Type B pancreatic cell (in vitro differentiated cells): ENCODE results near the gene SEMA5A. TPM values are rescaled to one million over a fixed set of nuclear protein-coding genes. Genes with fewer than 3 reads are reported as not detected.

Experiments used
- DNase-seq: peaks from one replicate; pipeline ENCODE4 v3.0.0; 2021; ENCODE audit warnings: mixed read lengths; ENCODE audit not compliant: unreplicated experiment; ENCODE audit errors: extremely low spot score
- H3K27ac Mint-ChIP-seq: 2 replicates; pipeline ENCODE4 v1.8.0; 2021; ENCODE audit warnings: mild to moderate bottlenecking, mixed read lengths
- H3K27me3 Mint-ChIP-seq: 2 replicates; pipeline ENCODE4 v1.8.0; 2021; ENCODE audit warnings: mixed read lengths
- H3K36me3 Mint-ChIP-seq: 2 replicates; pipeline ENCODE4 v1.8.0; 2021; ENCODE audit warnings: mixed read lengths
- H3K4me1 Mint-ChIP-seq: one replicate; pipeline ENCODE4 v1.8.0; 2021; ENCODE audit warnings: mixed read lengths; ENCODE audit not compliant: unreplicated experiment
- H3K4me3 Mint-ChIP-seq: 2 replicates; pipeline ENCODE4 v1.8.0; 2021; ENCODE audit warnings: mild to moderate bottlenecking, mixed read lengths
- H3K9me3 Mint-ChIP-seq: 2 replicates; pipeline ENCODE4 v1.8.0; 2021; ENCODE audit warnings: mixed read lengths
- total RNA-seq: library from RNA; stranded (reverse); gene quantifications from 2 replicates; pipeline ENCODE4 v1.2.1, GENCODE V29; 2021; ENCODE audit warnings: low replicate concordance
- TF ChIP-seq, protein P1 (sequence below): fragments of 200-600 bp; sonication (generic); conservative IDR thresholded peaks from 2 replicates; pipeline ENCODE4 v1.5.0; 2021; ENCODE audit warnings: antibody characterized with exemption, mild to moderate bottlenecking

SEMA5A gene
- total RNA-seq, 1 donor from 2014 or later = 92.9 TPM

GRCh38 chr5:9348401-9348996, 197.4 kb downstream of the SEMA5A start:
- no peaks in the 10 kb centered on the region for H3K9me3 Mint-ChIP-seq
- no peak for DNase-seq
- H3K4me3 Mint-ChIP-seq = no peak overlapping the region

GRCh38 chr5:9347541-9348295, 198.2 kb downstream of the SEMA5A start:
- Mint-ChIP-seq H3K9me3 (no peaks in the 10 kb centered on the region), H3K27ac (no peak overlapping the region), H3K4me1 (peaks cover 12% of the 10 kb centered on the region), H3K36me3 (peaks cover 7% of the 10 kb centered on the region), H3K27me3 (peaks cover 10% of the 10 kb centered on the region), H3K4me3 (no peak overlapping the region)
- no peak for DNase-seq
- TF ChIP-seq, protein P1, sequence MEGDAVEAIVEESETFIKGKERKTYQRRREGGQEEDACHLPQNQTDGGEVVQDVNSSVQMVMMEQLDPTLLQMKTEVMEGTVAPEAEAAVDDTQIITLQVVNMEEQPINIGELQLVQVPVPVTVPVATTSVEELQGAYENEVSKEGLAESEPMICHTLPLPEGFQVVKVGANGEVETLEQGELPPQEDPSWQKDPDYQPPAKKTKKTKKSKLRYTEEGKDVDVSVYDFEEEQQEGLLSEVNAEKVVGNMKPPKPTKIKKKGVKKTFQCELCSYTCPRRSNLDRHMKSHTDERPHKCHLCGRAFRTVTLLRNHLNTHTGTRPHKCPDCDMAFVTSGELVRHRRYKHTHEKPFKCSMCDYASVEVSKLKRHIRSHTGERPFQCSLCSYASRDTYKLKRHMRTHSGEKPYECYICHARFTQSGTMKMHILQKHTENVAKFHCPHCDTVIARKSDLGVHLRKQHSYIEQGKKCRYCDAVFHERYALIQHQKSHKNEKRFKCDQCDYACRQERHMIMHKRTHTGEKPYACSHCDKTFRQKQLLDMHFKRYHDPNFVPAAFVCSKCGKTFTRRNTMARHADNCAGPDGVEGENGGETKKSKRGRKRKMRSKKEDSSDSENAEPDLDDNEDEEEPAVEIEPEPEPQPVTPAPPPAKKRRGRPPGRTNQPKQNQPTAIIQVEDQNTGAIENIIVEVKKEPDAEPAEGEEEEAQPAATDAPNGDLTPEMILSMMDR = no peak

More at GRCh38 chr5:9348401-9348996, 197.4 kb downstream of the SEMA5A start:
- Mint-ChIP-seq H3K4me1 (peaks cover 12% of the 10 kb centered on the region), H3K27ac (no peak overlapping the region), H3K36me3 (peaks cover 7% of the 10 kb centered on the region), H3K27me3 (peaks cover 10% of the 10 kb centered on the region)
- TF ChIP-seq, protein P1 = no peak

DNA sequence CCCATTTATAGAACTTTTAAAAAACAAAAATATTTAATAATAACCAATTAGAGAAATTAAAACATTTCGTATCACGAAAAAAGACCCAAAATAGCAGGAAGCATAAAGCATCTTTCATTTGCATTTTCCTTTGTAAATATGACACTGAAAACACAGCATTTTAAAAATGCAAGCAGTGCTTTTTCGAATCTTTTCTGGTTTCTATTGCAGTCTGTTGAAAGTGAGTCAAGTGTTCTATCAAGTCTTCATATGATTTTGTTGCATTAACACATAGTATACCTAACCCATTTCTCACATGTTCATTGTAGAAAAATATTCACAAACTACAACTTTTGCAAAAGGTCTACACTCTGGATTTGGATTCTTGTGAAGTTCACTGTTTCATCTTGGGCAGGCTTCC, 198.8 kb downstream of the SEMA5A start:
- Mint-ChIP-seq H3K9me3 (no peaks in the 10 kb centered on the region), H3K27ac (no peak overlapping the region), H3K36me3 (peaks cover 7% of the 10 kb centered on the region), H3K4me3 (no peak overlapping the region), H3K27me3 (peaks cover 9% of the 10 kb centered on the region), H3K4me1 (peaks cover 12% of the 10 kb centered on the region)
- TF ChIP-seq, protein P1 = no peak
- no peak for DNase-seq

DNA sequence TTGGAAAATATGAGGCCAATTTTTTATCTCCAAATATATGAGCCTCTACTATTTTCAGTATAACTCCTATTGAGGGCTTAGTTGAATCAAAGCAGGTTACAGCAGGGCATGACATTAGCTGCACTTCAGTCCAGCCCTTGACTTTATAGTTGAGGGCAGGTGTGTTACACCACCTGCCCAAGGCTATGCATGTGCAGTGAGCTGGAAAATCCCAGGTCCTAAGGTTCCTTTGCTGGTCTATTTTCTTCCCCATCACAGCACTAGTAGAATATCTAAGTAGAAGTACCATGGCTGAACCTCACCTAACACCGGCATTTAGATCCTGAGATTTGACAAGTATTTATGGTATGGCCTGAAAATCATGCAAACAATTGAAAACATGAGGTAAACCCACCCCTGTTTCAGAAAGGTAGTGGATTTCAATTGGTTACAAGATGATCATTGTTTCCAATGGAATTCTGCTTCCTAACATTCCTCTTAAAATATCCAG, 201.1 kb downstream of the SEMA5A start:
- H3K27ac Mint-ChIP-seq = no peak overlapping the region
- H3K4me1 Mint-ChIP-seq = peaks cover 12% of the 10 kb centered on the region
- no peaks in the 10 kb centered on the region for H3K9me3 Mint-ChIP-seq
- peaks cover 7% of the 10 kb centered on the region for H3K36me3 Mint-ChIP-seq
- no peak overlapping the region for H3K4me3 Mint-ChIP-seq
- H3K27me3 Mint-ChIP-seq = peaks cover 3% of the 10 kb centered on the region
- TF ChIP-seq, protein P1 = no peak
- no peak for DNase-seq

- Mint-ChIP-seq H3K27me3 (peaks cover 3% of the 10 kb centered on the region), H3K4me3 (no peak overlapping the region), H3K4me1 (peaks cover 11% of the 10 kb centered on the region), H3K36me3 (peaks cover 11% of the 10 kb centered on the region), H3K9me3 (peaks cover 10% of the 10 kb centered on the region), H3K27ac (no peak overlapping the region)
- TF ChIP-seq, protein P1 = no peak
- no peak for DNase-seq
These were observed 202.6 kb downstream of the SEMA5A start for GRCh38 chr5:9343146-9343850.
